BE2C (cell line): Measurements from ENCODE around the gene LPO.

ENCODE experiments used
- DNase-seq: peaks from one replicate; pipeline ENCODE4 v3.0.0-alpha.2; 2020
- H3K27me3 ChIP-seq: fragments of 250-450 bp; sonication (Bioruptor Pico); 2 replicates; pipeline ENCODE4 v1.5.1; 2020; ENCODE audit warnings: mild to moderate bottlenecking
- H3K36me3 ChIP-seq: fragments of 250-450 bp; sonication (Bioruptor Pico); 2 replicates; pipeline ENCODE4 v1.5.1; 2020; ENCODE audit warnings: mild to moderate bottlenecking
- H3K4me1 ChIP-seq: fragments of 250-450 bp; sonication (Bioruptor Pico); 2 replicates; pipeline ENCODE4 v1.5.1; 2020
- H3K4me3 ChIP-seq: 2 replicates; pipeline ENCODE4 v1.5.1; 2011; ENCODE audit warnings: low read depth, low read length
- H3K9me3 ChIP-seq: fragments of 250-450 bp; sonication (Bioruptor Pico); 2 replicates; pipeline ENCODE4 v1.5.1; 2020
- CTCF ChIP-seq: IDR thresholded peaks from 2 replicates; pipeline ENCODE4 v1.5.1; 2012; ENCODE audit warnings: mild to moderate bottlenecking, low read depth, low read length

LPO gene

GRCh38 chr17:58265902-58266875 is 27.8 kb downstream of the LPO start:
- no peaks in the 10 kb centered on the region for H3K36me3 ChIP-seq
- H3K27me3 ChIP-seq: peaks cover 46% of the 10 kb centered on the region
- no peaks in the 10 kb centered on the region for H3K4me1 ChIP-seq
- no peak overlapping the region for H3K4me3 ChIP-seq
- DNase-seq: no peak
- H3K9me3 ChIP-seq: no peaks in the 10 kb centered on the region
- TF ChIP-seq CTCF: no peak

DNA sequence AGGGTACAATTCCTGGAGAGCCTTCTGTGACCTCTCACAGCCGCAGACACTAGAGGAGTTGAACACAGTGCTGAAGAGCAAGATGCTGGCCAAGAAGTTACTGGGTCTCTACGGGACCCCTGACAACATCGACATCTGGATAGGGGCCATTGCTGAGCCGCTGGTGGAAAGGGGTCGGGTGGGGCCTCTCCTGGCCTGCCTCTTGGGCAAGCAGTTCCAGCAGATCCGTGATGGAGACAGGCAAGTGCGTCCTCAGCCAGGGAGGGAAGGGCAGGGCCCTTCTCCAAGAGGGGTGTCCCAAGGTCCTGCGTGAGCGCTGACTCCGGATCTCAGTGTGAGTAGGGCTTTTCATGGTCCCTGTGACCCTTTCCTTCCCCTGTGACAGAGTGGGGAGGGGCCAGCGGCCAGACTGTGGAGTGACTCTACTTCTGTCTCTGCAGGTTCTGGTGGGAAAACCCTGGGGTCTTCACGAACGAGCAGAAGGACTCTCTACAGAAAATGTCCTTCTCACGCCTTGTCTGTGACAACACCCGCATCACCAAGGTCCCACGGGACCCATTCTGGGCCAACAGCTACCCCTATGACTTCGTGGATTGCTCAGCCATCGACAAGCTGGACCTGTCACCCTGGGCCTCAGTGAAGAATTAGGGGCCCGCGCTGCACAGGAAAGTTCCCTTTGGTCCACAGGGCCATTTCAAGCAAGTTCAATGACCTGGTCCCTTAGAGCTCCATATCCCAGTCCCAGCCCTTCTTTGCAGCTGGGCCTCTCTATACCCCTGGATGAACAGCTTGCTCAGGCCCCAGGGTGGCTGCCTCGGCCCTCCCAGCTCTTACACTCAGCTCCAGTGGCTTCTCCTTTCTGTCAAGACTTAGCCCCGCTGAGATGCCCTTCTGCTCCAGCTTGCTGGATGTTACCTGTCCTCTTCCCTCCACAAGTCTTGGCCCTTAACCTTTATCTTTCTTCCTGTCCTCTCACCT is 29.3 kb downstream of the LPO start:
- no peaks in the 10 kb centered on the region for H3K4me1 ChIP-seq
- H3K9me3 ChIP-seq: no peaks in the 10 kb centered on the region
- no peak for TF ChIP-seq CTCF
- no peaks in the 10 kb centered on the region for H3K36me3 ChIP-seq
- H3K4me3 ChIP-seq: no peak overlapping the region
- H3K27me3 ChIP-seq: peaks cover 33% of the 10 kb centered on the region
- DNase-seq: no peak

DNA sequence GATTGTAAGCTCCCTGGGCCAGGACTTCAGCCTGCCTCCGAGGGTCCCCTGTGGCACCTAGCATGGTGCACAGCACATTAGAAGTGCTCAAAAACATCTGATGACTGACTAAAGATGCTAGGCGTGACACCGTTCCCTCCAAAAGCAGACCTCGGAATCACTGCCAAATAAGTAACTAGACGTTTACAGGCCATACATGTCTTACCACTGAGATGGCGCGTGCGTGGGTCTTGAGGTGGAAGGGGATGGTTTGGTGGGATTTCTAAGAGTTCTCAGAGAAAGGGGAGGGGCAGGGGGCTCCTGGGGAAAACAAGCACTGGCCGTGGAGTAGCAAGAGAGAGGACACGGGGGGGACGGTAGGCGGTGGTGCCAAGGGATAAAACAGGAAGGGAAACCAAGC is 29.9 kb downstream of the LPO start:
- no peak for TF ChIP-seq CTCF
- Histone ChIP-seq H3K4me3 (no peak overlapping the region), H3K27me3 (peaks cover 26% of the 10 kb centered on the region), H3K9me3 (no peaks in the 10 kb centered on the region), H3K36me3 (no peaks in the 10 kb centered on the region), H3K4me1 (no peaks in the 10 kb centered on the region)
- no peak for DNase-seq

- H3K4me3 ChIP-seq: no peak overlapping the region
- H3K27me3 ChIP-seq: peaks cover 20% of the 10 kb centered on the region
- no peak for TF ChIP-seq CTCF
- H3K9me3 ChIP-seq: no peaks in the 10 kb centered on the region
- DNase-seq: no peak
- H3K36me3 ChIP-seq: no peaks in the 10 kb centered on the region
- no peaks in the 10 kb centered on the region for H3K4me1 ChIP-seq
These were observed 30.6 kb downstream of the LPO start for GRCh38 chr17:58268774-58269556.

- Histone ChIP-seq H3K4me3 (no peak overlapping the region), H3K36me3 (no peaks in the 10 kb centered on the region), H3K4me1 (no peaks in the 10 kb centered on the region), H3K9me3 (no peaks in the 10 kb centered on the region), H3K27me3 (peaks cover 12% of the 10 kb centered on the region)
- no peak for DNase-seq
- no peak for TF ChIP-seq CTCF
These were observed 31.3 kb downstream of the LPO start for GRCh38 chr17:58269557-58270291.
